ENCODE measurements around the gene ARL4C. TPM values are rescaled to one million over a fixed set of nuclear protein-coding genes. Genes with fewer than 3 reads are reported as not detected.

ARL4C gene
- polyA plus RNA-seq, 4 donors: 7.2 to 58.0 (median 53.0) TPM

- no peak for DNase-seq (ENCODE audit: low read depth in 4 of 4, low spot score in 3 of 4)
Observed at GRCh38 chr2:234450431-234451124, 46.3 kb downstream of the ARL4C start.

GRCh38 chr2:234448506-234449184 is 48.2 kb downstream of the ARL4C start:
- no peak for DNase-seq (ENCODE audit: low read depth in 4 of 4, low spot score in 3 of 4)

GRCh38 chr2:234447963-234448362 is 48.9 kb downstream of the ARL4C start:
- no peak for DNase-seq (ENCODE audit: low read depth in 4 of 4, low spot score in 3 of 4)

GRCh38 chr2:234447189-234447588 is 49.7 kb downstream of the ARL4C start:
- no peak for DNase-seq (ENCODE audit: low read depth in 4 of 4, low spot score in 3 of 4)

GRCh38 chr2:234446404-234447076 is 50.3 kb downstream of the ARL4C start:
- DNase-seq (ENCODE audit: low read depth in 4 of 4, low spot score in 3 of 4): no peak

GRCh38 chr2:234444893-234445292 is 52.0 kb downstream of the ARL4C start:
- DNase-seq (ENCODE audit: low read depth in 4 of 4, low spot score in 3 of 4): no peak

GRCh38 chr2:234444242-234444730 is 52.6 kb downstream of the ARL4C start:
- DNase-seq (ENCODE audit: low read depth in 4 of 4, low spot score in 3 of 4): no peak
